GM12891 (cell line): ENCODE results near the gene TMX2.

Experiments used
- PAX5 ChIP-seq: IDR thresholded peaks from 2 replicates; pipeline ENCODE4 v1.6.1; 2011; ENCODE audit warnings: low read length, moderate library complexity, mild to moderate bottlenecking; ENCODE audit not compliant: insufficient read depth, severe bottlenecking
- POLR2A ChIP-seq: IDR thresholded peaks from 2 replicates; pipeline ENCODE4 v1.6.1; 2011; ENCODE audit warnings: low read depth, low read length, control low read depth
- POLR2AphosphoS5 ChIP-seq: IDR thresholded peaks from 2 replicates; pipeline ENCODE4 v1.6.1; 2011; ENCODE audit warnings: low read depth, low read length, control low read depth
- SPI1 ChIP-seq: IDR thresholded peaks from 2 replicates; pipeline ENCODE4 v1.6.1; 2011; ENCODE audit warnings: low read depth, low read length, control low read depth
- TAF1 ChIP-seq: IDR thresholded peaks from 2 replicates; pipeline ENCODE4 v1.6.1; 2011; ENCODE audit warnings: low read depth, low read length, control low read depth

- no peak for TF ChIP-seq POLR2A
- no peak for TF ChIP-seq POLR2AphosphoS5
- no peak for TF ChIP-seq PAX5
- no peak for TF ChIP-seq TAF1
- no peak for TF ChIP-seq SPI1
Measured at GRCh38 chr11:57787006-57787604, 74.7 kb downstream of the TMX2 start.
